ENCODE measurements around the gene ITPKA.

The ITPKA gene

GRCh38 chr15:41491889-41492288 lies 1.8 kb upstream of the ITPKA start:
- DNase-seq, result no peak

- no peak for DNase-seq
Observed at GRCh38 chr15:41492597-41493204, 973 bp upstream of the ITPKA start.

- DNase-seq, result no peak
Observed at GRCh38 chr15:41493902-41494189, 172 bp downstream of the ITPKA start.

- DNase-seq, result peak; percentile 66
Observed at GRCh38 chr15:41494190-41494921, 682 bp downstream of the ITPKA start.

GRCh38 chr15:41494922-41495735 lies 1.5 kb downstream of the ITPKA start:
- DNase-seq, result peak; percentile 63

- DNase-seq, result peak; percentile 55
Observed at GRCh38 chr15:41495736-41496599, 2.3 kb downstream of the ITPKA start.

GRCh38 chr15:41498657-41499056 lies 5.0 kb downstream of the ITPKA start:
- no peak for DNase-seq

GRCh38 chr15:41499109-41499851 lies 5.6 kb downstream of the ITPKA start:
- DNase-seq, result peak; percentile 21

- peak; percentile 76 for DNase-seq
Observed at GRCh38 chr15:41501191-41501917, 7.7 kb downstream of the ITPKA start.

- peak; percentile 59 for DNase-seq
Observed at GRCh38 chr15:41501931-41502794, 8.5 kb downstream of the ITPKA start.

- peak; percentile 35 for DNase-seq
Observed at GRCh38 chr15:41502795-41503668, 9.4 kb downstream of the ITPKA start.

- DNase-seq, result no peak
Observed at GRCh38 chr15:41503669-41504010, 10.0 kb downstream of the ITPKA start.

GRCh38 chr15:41504751-41505492 lies 11.2 kb downstream of the ITPKA start:
- no peak for DNase-seq

GRCh38 chr15:41505776-41506175 lies 12.1 kb downstream of the ITPKA start:
- DNase-seq, result no peak

- no peak for DNase-seq
Observed at GRCh38 chr15:41506796-41507341, 13.2 kb downstream of the ITPKA start.

- no peak for DNase-seq
Observed at GRCh38 chr15:41507820-41508290, 14.2 kb downstream of the ITPKA start.

GRCh38 chr15:41510728-41511127 lies 17.1 kb downstream of the ITPKA start:
- peak; percentile 20 for DNase-seq

- DNase-seq, result no peak
Observed at GRCh38 chr15:41511331-41511898, 17.7 kb downstream of the ITPKA start.

Measured in eye (tissue), 1 donor.